ENCODE results near the gene ADAM33.

DNA sequence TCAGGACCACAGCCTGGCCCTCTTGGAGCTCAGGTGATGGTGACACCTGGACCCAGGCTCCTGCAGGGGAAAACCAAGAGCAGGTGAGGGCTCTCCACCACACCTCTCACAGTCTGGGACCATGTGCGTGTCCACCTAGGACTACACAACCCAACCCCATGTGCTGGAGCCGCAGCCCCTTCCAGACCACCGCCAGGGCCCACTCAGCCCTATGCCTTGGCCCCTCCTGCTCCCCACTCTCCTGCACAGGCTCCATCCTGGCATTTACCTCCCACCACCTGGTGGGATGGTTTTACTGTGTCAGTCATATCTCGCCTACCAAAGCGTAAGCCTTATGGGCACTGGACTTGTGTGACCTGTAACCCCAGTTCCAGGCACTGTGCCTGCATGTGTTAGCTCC is 13.1 kb upstream of the ADAM33 start:
- TF ChIP-seq, protein P1, sequence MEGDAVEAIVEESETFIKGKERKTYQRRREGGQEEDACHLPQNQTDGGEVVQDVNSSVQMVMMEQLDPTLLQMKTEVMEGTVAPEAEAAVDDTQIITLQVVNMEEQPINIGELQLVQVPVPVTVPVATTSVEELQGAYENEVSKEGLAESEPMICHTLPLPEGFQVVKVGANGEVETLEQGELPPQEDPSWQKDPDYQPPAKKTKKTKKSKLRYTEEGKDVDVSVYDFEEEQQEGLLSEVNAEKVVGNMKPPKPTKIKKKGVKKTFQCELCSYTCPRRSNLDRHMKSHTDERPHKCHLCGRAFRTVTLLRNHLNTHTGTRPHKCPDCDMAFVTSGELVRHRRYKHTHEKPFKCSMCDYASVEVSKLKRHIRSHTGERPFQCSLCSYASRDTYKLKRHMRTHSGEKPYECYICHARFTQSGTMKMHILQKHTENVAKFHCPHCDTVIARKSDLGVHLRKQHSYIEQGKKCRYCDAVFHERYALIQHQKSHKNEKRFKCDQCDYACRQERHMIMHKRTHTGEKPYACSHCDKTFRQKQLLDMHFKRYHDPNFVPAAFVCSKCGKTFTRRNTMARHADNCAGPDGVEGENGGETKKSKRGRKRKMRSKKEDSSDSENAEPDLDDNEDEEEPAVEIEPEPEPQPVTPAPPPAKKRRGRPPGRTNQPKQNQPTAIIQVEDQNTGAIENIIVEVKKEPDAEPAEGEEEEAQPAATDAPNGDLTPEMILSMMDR (IDR thresholded peaks at IDR 0.05; ENCODE audit: insufficient read depth, low read length, poor library complexity, severe bottlenecking), result no peak
- TF ChIP-seq EZH2phosphoT487 (conservative IDR thresholded peaks at IDR 0.05; ENCODE audit: low read length), result no peak
